Neural cell (in vitro differentiated cells): ENCODE data around the gene GAPVD1.

Experiments
- EP300 ChIP-seq: fragments of 450-650 bp; conservative IDR thresholded peaks from 2 replicates; pipeline ENCODE4 v1.6.1; 2014; ENCODE audit warnings: antibody characterized with exemption, mild to moderate bottlenecking, moderate library complexity; ENCODE audit not compliant: poor library complexity, severe bottlenecking
- EZH2 ChIP-seq: fragments of 200-600, 300-800 bp; shearing (Covaris generic), sonication (generic); IDR thresholded peaks from 2 replicates; pipeline ENCODE4 v1.6.1; 2014; ENCODE audit warnings: antibody characterized with exemption, low read length, borderline replicate concordance, mild to moderate bottlenecking; ENCODE audit not compliant: insufficient read depth, poor library complexity, severe bottlenecking
- POLR2AphosphoS5 ChIP-seq: IDR thresholded peaks from 2 replicates; pipeline ENCODE4 v1.6.1; 2012
- RAD21 ChIP-seq: fragments of 450-650 bp; conservative IDR thresholded peaks from 2 replicates; pipeline ENCODE4 v1.6.1; 2014; ENCODE audit warnings: antibody characterized with exemption, mild to moderate bottlenecking, moderate library complexity
- SMC3 ChIP-seq: fragments of 450-650 bp; conservative IDR thresholded peaks from 2 replicates; pipeline ENCODE4 v1.6.1; 2014; ENCODE audit warnings: antibody characterized with exemption, mild to moderate bottlenecking, moderate library complexity; ENCODE audit not compliant: poor library complexity
- TAF1 ChIP-seq: IDR thresholded peaks from 2 replicates; pipeline ENCODE4 v1.6.1; 2012; ENCODE audit warnings: low read depth
- TF ChIP-seq, protein P1 (sequence below): fragments of 450-650 bp; IDR thresholded peaks from 2 replicates; pipeline ENCODE4 v1.5.1; 2014; ENCODE audit warnings: antibody characterized with exemption, mild to moderate bottlenecking, moderate library complexity; ENCODE audit not compliant: poor library complexity, severe bottlenecking

DNA sequence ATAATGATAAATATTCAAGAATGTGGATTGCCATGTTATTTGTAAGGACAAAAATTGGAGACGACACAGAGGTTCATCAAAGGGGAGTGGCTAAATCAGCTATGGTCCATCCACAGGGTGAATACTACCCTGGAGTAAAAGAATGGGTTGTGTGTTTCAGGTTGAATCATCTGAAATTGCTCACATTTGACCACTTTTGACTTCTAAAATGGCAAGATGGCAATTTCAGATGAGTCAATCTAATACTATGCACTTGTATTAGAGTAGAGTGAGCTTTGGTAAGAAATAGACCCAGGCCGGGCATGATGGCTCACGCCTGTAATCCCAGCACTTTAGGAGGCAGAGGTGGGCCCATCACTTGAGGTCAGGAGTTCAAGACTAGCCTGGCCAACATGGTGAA lies 131.8 kb downstream of the GAPVD1 start:
- TF ChIP-seq POLR2AphosphoS5 = no peak
- TF ChIP-seq, protein P1, sequence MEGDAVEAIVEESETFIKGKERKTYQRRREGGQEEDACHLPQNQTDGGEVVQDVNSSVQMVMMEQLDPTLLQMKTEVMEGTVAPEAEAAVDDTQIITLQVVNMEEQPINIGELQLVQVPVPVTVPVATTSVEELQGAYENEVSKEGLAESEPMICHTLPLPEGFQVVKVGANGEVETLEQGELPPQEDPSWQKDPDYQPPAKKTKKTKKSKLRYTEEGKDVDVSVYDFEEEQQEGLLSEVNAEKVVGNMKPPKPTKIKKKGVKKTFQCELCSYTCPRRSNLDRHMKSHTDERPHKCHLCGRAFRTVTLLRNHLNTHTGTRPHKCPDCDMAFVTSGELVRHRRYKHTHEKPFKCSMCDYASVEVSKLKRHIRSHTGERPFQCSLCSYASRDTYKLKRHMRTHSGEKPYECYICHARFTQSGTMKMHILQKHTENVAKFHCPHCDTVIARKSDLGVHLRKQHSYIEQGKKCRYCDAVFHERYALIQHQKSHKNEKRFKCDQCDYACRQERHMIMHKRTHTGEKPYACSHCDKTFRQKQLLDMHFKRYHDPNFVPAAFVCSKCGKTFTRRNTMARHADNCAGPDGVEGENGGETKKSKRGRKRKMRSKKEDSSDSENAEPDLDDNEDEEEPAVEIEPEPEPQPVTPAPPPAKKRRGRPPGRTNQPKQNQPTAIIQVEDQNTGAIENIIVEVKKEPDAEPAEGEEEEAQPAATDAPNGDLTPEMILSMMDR = no peak
- no peak for TF ChIP-seq TAF1
- TF ChIP-seq EZH2 = no peak
- no peak for TF ChIP-seq SMC3
- TF ChIP-seq EP300 = no peak
- no peak for TF ChIP-seq RAD21
